K562 (cell line): Measurements from ENCODE around the gene SLC48A1. TPM values are rescaled to one million over a fixed set of nuclear protein-coding genes. Genes with fewer than 3 reads are reported as not detected.

Source experiments
- ATAC-seq: fragments of 200-7000 bp; cut with Tn5 transposase; 3 replicates; pipeline ENCODE4 v1.9.1; 2020; ENCODE audit warnings: moderate library complexity
- BruUV-seq: library from RNA; stranded (reverse); fragments of 400-500 nt; replicated peaks from 2 replicates; lab custom pipeline; 2021; lab: Mats Ljungman, UMichigan
- CTCF ChIA-PET: fragments of 300-600 bp; formaldehyde crosslinking; extraction: SDS; loops from one replicate; lab custom pipeline; 2021; ENCODE audit warnings: low intra/inter-chr PET ratio; lab: Yijun Ruan, JAX
- POLR2A ChIA-PET: fragments of 300-600, 350-650 bp; sonication (Branson Sonifier 250); formaldehyde crosslinking; extraction: SDS; loops from one replicate; lab custom pipeline; 2021; ENCODE audit warnings: antibody characterized with exemption, inconsistent platforms; lab: Yijun Ruan, JAX
- DNase-seq, 4 experiments: peaks; one replicate each; pipeline versions ENCODE4 v3.0.0 to v3.0.0-alpha.2; 2011 to 2018; ENCODE audit warnings: low spot score in 3 of 4, mixed read lengths in 3 of 4; ENCODE audit errors: extremely low read depth in 1 of 4
- FAIRE-seq: peaks from 2 replicates; lab custom pipeline; 2011; peaks lifted over from hg19 to GRCh38; lab: Jason Lieb, UNC
- H2AFZ ChIP-seq: 2 replicates; pipeline ENCODE4 v1.6.0; 2011; ENCODE audit warnings: low read depth, low read length, control low read depth, inconsistent platforms
- H3K27ac ChIP-seq: fragments of 200-600 bp; 3 replicates; pipeline ENCODE4 v1.8.0; 2011; ENCODE audit warnings: low read depth, mild to moderate bottlenecking, control low read depth, inconsistent platforms, low read length, moderate library complexity, mixed read lengths; ENCODE audit errors: extremely low read depth
- H3K27me3 ChIP-seq, 2 experiments: fragments of 300-600 bp in 1 of 2; 2 replicates in 1 of 2; 3 replicates in 1 of 2; pipeline versions ENCODE4 v1.6.0 to v1.8.0; 2011; ENCODE audit warnings: inconsistent platforms in 2 of 2, low read length in 2 of 2, mild to moderate bottlenecking in 1 of 2, mixed read lengths in 1 of 2, moderate library complexity in 1 of 2; ENCODE audit not compliant: control insufficient read depth in 2 of 2, insufficient read depth in 2 of 2
- H3K36me3 ChIP-seq: fragments of 300-600 bp; 3 replicates; pipeline ENCODE4 v1.8.0; 2011; ENCODE audit warnings: mild to moderate bottlenecking, low read length, inconsistent platforms; ENCODE audit not compliant: control insufficient read depth, insufficient read depth
- H3K4me1 ChIP-seq, 2 experiments: fragments of 200-600 bp in 1 of 2; replicated peaks in 1 of 2; 2 replicates in 1 of 2; 3 replicates in 1 of 2; pipeline versions ENCODE4 v1.5.1 to v1.8.0; 2011; ENCODE audit warnings: inconsistent platforms in 2 of 2, low read length in 2 of 2, mild to moderate bottlenecking in 1 of 2, mixed read lengths in 1 of 2, moderate library complexity in 1 of 2; ENCODE audit not compliant: control insufficient read depth in 2 of 2, insufficient read depth in 2 of 2
- H3K4me2 ChIP-seq: 2 replicates; pipeline ENCODE4 v1.6.1; 2011; ENCODE audit warnings: low read length, control low read depth, inconsistent platforms, mixed read lengths; ENCODE audit not compliant: insufficient read depth
- H3K4me3 ChIP-seq: fragments of 200-600 bp; sonication (generic), shearing (Covaris generic); 2 replicates; pipeline ENCODE4 v1.5.1; 2016; ENCODE audit warnings: control low read depth, inconsistent platforms
- H3K79me2 ChIP-seq: fragments of 200-600 bp; 3 replicates; pipeline ENCODE4 v1.8.0; 2011; ENCODE audit warnings: low read length, inconsistent platforms; ENCODE audit not compliant: control insufficient read depth, insufficient read depth
- H3K9ac ChIP-seq, 2 experiments: 2 replicates each; pipeline versions ENCODE4 v1.6.0 to v1.6.1; 2011; ENCODE audit warnings: low read depth in 2 of 2, low read length in 2 of 2, control low read depth in 1 of 2, inconsistent platforms in 1 of 2, mild to moderate bottlenecking in 1 of 2, mixed read lengths in 1 of 2; ENCODE audit not compliant: insufficient read depth in 1 of 2
- H3K9me1 ChIP-seq: one replicate; pipeline ENCODE4 v1.6.0; 2011; ENCODE audit warnings: inconsistent platforms, mild to moderate bottlenecking, low read length, moderate library complexity; ENCODE audit not compliant: control insufficient read depth, insufficient read depth
- H3K9me3 ChIP-seq: replicated peaks from 2 replicates; pipeline ENCODE4 v1.5.1; 2011; ENCODE audit warnings: low read depth, low read length, inconsistent platforms; ENCODE audit not compliant: control insufficient read depth, insufficient read depth
- H4K20me1 ChIP-seq: replicated peaks from 2 replicates; pipeline ENCODE4 v1.6.1; 2011; ENCODE audit warnings: low read length, inconsistent platforms, mixed read lengths; ENCODE audit not compliant: control insufficient read depth, insufficient read depth
- ASH1L ChIP-seq: fragments of 450-650 bp; IDR thresholded peaks from 2 replicates; pipeline ENCODE4 v1.6.1; 2018; ENCODE audit warnings: borderline replicate concordance, mild to moderate bottlenecking, low read depth; ENCODE audit not compliant: partially characterized antibody
- POLR2G ChIP-seq: fragments of 200-400 bp; formaldehyde crosslinking; IDR thresholded peaks from 2 replicates; pipeline ENCODE4 v1.6.1; 2017; ENCODE audit warnings: low read depth, mild to moderate bottlenecking, antibody characterized with exemption, low read length, moderate library complexity
- RBM22 ChIP-seq: fragments of 200-400 bp; formaldehyde crosslinking; IDR thresholded peaks from 2 replicates; pipeline ENCODE4 v1.6.1; 2018; ENCODE audit warnings: low read length, low read depth; ENCODE audit not compliant: poor library complexity, severe bottlenecking
- ZNF165 ChIP-seq: fragments of 250-450 bp; sonication (Bioruptor Pico); IDR thresholded peaks from 2 replicates; pipeline ENCODE4 v1.4.0; 2020; ENCODE audit warnings: borderline replicate concordance
- WGBS: fragments of 100-300 bp; shearing (Covaris generic); methylation state at CpG from one replicate; pipeline ENCODE4 v1.1.6; 2016; ENCODE audit warnings: low coverage, mixed read lengths; ENCODE audit not compliant: insufficient coverage; ENCODE audit errors: missing lambda C conversion rate; 5-methylcytosine and 5-hydroxymethylcytosine counted together
- in situ Hi-C: fragments of 300-500 bp; cut with MboI; formaldehyde crosslinking; loops from 4 replicates; pipeline ENCODE4 v1.15.0; 2018; ENCODE audit warnings: inconsistent platforms, mixed read lengths
- intact Hi-C: fragments of 100-400 bp; cut with micrococcal nuclease; formaldehyde crosslinking; loops from 2 replicates; pipeline ENCODE4 v1.14.2; 2022
- polyA plus RNA-seq, 8 experiments: library from polyadenylated mRNA; depleted of rRNA in 4 of 8; stranded (reverse) in 5 of 8; unstranded in 3 of 8; fragments of >200 nt; fragmentation: Nextera tagmentation in 2 of 8; fragmentation: Illumina TruSeq in 1 of 8; extraction: Ambion mirVana in 2 of 8; extraction: Trizol in 1 of 8; gene quantifications; 2 replicates each; pipeline versions ENCODE4 v1.2.1 to v1.2.3, GENCODE V29; 2011 to 2014; ENCODE audit warnings: inconsistent platforms in 1 of 8, missing spikeins in 1 of 8
- total RNA-seq, 7 experiments: library from RNA; depleted of rRNA in 6 of 7; stranded (reverse); fragments of >200 nt in 6 of 7; fragmentation: Illumina TruSeq in 2 of 7; extraction: Trizol in 2 of 7; gene quantifications; 2 replicates each; pipeline versions ENCODE4 v1.2.1 to v1.2.3, GENCODE V29; 2011 to 2021; ENCODE audit warnings: low replicate concordance in 1 of 7
- TF ChIP-seq, protein P1 (sequence below), 2 experiments: fragments of 450-650 bp in 1 of 2; sonication (generic) in 1 of 2; formaldehyde crosslinking; conservative IDR thresholded peaks; 2 replicates each; pipeline versions ENCODE4 v1.4.0 to v1.8.1; 2020 to 2022; ENCODE audit warnings: mild to moderate bottlenecking in 1 of 2, missing genetic modification reagents in 1 of 2

Gene SLC48A1
- total and polyA plus RNA-seq, 9 of the 15 experiments (the other 6 are each of a cell fraction or from before 2014, with no cell fraction given), result 10.7 to 37.5 (median 18.7) TPM

DNA sequence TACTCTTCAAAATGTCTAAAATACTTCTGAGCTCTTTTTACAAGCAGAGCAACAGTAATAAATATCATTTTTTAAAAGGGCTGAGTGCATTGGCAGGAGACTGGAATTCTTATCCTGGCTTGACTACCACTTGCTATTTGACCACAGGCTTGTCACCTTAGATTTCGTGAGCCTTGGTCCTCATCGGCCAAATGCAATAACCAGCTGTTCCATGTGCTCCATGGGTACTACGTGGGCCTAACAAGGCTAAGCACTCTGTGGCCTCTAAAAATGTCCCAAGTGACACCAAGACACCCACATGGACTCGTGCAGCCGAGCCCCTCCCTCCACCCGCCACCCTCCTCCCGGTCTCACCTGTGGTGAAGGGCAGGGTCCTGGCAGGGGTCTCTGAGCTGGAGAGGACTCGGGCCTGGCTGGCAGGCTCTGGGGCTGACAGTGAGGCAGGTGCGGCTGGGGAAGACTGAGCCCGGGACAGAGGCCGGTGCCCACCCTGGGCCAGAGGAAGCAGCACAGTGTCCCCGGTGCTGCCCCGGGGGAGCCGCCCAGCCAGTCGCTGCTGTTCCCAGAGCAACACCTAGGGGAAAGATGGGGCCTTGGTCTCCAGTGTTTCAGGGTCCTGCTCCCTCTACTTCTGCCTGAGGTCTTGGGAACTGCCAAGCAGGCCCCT lies 20.1 kb downstream of the SLC48A1 start:
- POLR2A ChIA-PET, result interaction anchor here (1.2 to 1.6 kb wide), 2 partner anchors 9 to 11 kb away, joined by 3 to 4 read pairs; no protein-coding TSS in a partner anchor
- no peaks in the 10 kb centered on the region for H3K79me2 ChIP-seq
- peaks cover 0 to 14% of the 10 kb centered on the region in 2 experiments; a peak in 2 of 5 replicates for H3K4me1 ChIP-seq
- BruUV-seq, result no TSS peak
- H3K9me3 ChIP-seq, result no peaks in the 10 kb centered on the region
- in situ Hi-C loops, result no loop called here
- CTCF ChIA-PET, result no interaction called here
- DNase-seq (no peak), FAIRE-seq (no peak), ATAC-seq (no peak)
- H3K27ac ChIP-seq, result no peak overlapping the region
- no peak overlapping the region for H3K4me2 ChIP-seq
- intact Hi-C loops, result no loop called here
- TF ChIP-seq POLR2G, result peak; percentile 66
- TF ChIP-seq RBM22, result peak; percentile 82
- TF ChIP-seq, protein P1, sequence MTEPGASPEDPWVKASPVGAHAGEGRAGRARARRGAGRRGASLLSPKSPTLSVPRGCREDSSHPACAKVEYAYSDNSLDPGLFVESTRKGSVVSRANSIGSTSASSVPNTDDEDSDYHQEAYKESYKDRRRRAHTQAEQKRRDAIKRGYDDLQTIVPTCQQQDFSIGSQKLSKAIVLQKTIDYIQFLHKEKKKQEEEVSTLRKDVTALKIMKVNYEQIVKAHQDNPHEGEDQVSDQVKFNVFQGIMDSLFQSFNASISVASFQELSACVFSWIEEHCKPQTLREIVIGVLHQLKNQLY (CRISPR knock-in tag; conservative IDR thresholded peaks at IDR 0.05), result no peak
- no peak for TF ChIP-seq ZNF165 (CRISPR knock-in tag)
- no peak for TF ChIP-seq ASH1L
- no peak overlapping the region for H3K4me3 ChIP-seq
- H3K36me3 ChIP-seq, result peaks cover 98% of the 10 kb centered on the region; the same call in 2 of the 3 replicates
- 0 out of 2 replicates have a peak, but pooled peaks cover 6% of the 10 kb centered on the region for H4K20me1 ChIP-seq
- H3K9ac ChIP-seq, result no peak overlapping the region
- no peak overlapping the region for H2AFZ ChIP-seq
- H3K27me3 ChIP-seq, result no peaks in the 10 kb centered on the region
- H3K9me1 ChIP-seq, result no peaks in the 10 kb centered on the region
- 92% methylated on average over 7 of the region's 15 CpGs for WGBS
